ENCODE data around the gene COL20A1.
A peak's percentile ranks its signal among the peaks of the same experiment; 100 is the strongest.

The COL20A1 gene

DNA sequence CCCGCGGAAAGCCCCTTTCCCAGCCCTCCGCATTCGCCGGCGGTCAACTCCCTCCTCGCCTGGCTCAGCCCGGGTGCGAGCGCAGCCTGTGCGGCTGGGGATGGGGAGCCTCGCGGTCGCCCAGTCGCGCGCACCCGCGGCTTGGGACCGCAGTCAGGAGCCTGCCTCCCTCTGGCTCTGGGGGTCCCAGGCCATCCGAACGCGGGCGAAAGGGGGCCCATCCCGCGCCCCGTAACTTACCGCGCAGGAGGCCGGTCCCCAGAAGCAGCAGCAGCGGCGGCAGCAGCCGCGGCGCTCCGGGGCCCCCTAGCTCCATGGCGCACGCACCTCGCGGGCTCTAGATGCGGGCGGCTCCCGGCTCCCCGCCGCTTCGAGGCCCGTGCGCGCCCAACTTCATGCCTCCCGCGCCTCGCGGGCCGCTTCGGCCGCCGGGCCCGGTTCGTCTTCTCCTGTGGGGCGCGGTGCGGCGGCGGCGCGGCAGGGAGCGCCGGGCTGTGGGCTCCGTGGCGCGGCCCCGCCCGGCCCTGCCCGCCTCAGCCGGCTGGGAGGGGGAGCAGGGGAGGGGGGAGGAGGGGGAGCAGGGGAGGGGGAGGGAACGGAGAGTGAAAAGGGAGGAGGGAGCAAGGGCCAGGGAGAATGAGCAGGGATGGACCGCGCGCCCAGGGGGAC, 68.0 kb downstream of the COL20A1 start, which contains the start of gene CHRNA4:
CHRNA4 (minus strand) TSS at position 500 of the 669 bp plus-strand sequence; CDS start at position 316, 184 bp downstream.
- no peak for DNase-seq (ENCODE audit: low spot score)

DNA sequence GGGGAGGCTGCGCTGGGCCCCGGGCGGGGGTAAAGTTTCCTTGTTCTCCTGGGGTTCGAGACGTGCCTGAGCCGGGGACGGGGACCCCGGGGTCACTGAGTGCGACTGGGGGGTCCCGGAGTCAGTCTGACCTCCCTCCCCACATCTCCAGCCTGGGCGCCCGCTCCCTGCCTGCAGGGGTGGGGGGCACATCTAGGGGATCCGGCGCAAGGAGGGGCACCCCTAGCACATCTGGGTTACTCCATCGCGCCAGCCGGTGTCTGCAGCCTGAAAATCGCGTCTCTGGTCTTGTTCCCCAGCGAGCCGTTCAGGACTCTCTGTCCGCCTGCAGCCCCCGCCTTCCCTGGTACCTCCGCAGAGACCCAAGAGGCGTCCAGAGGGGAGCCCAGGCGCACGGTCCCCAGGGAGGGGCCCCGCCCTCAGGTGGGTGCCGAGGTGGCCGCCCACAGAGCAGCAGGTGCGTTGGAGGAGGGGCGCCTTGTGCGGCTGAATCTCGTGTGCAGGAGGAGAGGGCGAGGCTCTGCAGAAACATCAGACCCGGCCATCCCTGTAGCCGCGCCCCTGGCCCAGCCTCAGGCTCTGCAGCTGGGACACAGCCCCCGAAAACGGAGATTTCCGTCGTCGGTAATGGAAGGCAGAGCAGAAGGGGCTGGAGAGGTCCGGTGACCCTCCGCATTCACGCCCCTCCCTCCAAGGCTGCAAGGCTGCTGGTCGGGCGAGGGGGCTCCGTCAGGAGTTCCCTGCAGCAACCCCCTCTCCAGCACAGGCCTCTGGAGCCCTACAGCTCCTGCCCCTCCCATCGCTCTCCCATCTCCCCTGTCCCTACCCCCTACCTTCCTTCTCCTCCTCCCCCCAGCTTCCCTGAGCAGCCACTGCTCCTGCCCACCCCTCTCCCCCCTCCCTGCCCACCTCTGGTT, 68.8 kb downstream of the COL20A1 start:
- DNase-seq (ENCODE audit: low spot score): no peak

DNA sequence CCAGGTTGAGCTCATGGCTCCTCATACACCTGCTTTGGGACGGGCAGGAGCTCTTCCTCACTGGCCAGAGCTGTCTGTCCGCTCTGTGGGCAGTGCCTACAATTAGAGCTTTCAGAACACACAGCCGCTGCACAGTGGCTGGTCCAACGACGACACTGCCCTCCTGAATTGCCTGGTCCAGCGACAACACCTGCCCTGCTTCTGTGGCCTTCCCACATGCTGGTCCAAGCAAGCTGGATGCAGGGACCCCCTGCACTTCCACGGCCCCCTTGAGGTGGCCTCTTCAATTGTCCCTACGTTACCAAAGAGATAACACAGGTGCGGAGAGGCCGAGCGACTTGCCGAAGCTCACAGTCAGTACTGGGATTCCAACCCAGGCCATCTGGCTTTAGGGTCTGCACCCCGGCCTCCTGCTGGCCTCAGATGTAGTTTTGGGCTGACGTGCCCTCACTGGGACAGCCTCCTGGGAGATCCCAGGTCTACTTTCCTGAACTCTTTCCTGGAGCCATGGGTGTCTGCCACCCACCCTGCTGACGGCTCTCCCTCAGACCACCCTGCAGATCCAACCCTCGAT, 69.5 kb downstream of the COL20A1 start:
- no peak for DNase-seq (ENCODE audit: low spot score)

DNA sequence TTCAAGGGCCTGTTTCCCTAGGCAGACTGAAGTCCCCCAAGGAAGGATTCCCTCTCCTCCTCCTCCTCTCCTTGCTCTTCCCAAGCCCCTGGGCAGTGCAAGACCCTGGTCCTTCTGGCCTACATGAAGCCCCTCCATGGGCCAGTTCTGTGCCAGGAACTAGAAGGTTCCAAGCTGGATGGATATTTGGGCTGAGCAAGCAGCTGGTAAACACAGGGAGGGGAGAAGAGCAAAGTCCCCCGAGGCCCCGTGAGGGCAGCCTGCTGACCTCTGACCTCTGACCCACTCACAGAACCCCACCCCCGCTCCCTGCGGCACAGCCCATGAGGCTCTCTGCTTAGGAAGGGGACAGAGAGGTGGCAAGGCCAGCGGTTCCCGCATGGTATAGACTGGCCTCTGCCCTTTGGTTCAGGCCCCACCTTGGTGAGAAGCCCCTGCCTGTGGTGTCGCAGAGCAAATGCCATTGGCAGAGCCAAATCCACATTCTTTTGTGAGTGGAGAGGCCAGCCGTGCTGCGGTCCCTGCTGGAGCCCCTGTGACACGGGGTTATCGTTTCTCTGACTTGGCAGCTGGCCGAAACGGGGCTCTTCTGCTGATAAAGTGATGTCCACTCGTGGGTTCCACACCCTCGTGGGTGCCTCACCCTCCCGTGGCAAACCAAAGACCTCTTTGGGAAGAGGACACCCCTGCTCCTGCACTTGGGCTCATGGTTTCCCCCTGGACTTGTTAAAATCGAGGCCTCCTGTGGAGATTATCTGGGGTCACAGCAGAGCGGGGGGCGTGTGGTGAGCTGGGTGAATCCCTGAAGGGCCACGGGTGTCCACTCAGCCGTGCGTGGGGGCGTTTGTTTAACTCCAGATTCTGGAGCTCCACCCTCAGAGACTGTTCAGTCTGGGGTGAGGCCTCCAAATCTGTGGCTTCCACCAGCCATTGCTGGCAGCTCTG, 70.3 kb downstream of the COL20A1 start:
- no peak for DNase-seq (ENCODE audit: low spot score)

DNA sequence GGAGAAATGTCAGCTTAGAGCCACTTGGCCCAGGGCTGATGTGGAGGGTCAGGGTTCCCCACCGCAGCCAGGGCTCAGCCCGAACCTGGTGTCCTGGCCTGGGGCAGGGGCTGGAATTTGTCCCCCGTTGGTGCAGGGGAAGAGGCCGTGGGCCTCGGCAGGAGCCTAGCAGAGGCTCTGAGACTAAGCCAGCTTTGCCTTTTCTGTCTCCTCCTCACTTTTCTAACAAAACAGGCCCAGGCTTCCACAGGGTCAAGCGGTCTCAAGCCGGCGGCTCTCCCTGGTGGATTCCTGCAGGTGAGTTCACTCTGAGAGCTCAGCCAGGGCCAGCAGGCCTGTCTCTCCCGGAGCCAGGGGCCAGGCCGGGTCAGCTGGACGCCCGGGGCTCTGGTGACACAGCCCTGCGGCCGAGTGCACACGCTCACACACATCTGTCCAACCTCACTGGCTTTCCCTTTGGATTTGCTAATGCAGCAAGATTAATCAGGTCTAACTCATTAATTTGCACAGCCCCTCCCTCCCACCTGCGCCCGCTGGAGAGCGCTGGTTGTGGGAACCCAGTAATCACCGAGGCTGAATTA, 71.1 kb downstream of the COL20A1 start:
- DNase-seq (ENCODE audit: low spot score): no peak

DNA sequence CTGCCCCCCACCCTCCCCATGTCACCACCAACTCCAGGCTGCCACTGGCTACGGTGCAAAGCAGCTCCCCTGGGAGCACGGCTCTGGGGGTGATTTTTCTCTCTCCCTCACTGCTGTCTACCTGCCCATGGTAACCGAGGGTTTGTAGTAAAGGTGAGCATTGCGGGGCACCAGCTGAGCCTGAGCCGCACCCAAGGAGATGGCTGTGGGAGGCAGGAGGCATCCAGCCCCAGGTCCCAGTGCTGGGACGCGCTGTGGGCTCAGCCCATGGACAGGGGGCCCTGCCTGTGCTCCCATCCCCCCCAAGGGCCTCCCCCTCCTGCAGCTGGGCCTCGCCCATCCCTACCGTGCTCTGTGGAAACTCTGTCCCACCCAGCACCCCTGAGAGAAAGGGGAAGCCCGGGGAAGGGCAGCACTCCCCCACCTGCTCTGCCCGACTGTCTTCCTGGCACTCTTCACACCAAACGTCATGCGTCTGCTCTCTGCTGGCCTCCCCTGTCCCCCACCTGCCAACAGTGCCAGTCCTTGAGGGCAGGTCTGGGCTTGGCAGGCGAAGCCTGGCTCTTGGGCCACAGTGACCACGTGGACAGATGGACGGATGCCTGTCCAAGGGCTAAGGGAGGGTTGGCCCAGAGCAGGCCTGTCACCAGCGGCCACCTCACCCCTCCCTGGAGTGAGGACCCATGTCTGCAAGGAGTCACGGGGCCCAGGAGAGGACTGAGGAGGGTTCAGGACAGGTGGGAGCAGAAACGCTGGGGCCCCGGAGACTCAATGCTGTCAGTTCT, 72.0 kb downstream of the COL20A1 start:
- DNase-seq (ENCODE audit: low spot score): no peak

DNA sequence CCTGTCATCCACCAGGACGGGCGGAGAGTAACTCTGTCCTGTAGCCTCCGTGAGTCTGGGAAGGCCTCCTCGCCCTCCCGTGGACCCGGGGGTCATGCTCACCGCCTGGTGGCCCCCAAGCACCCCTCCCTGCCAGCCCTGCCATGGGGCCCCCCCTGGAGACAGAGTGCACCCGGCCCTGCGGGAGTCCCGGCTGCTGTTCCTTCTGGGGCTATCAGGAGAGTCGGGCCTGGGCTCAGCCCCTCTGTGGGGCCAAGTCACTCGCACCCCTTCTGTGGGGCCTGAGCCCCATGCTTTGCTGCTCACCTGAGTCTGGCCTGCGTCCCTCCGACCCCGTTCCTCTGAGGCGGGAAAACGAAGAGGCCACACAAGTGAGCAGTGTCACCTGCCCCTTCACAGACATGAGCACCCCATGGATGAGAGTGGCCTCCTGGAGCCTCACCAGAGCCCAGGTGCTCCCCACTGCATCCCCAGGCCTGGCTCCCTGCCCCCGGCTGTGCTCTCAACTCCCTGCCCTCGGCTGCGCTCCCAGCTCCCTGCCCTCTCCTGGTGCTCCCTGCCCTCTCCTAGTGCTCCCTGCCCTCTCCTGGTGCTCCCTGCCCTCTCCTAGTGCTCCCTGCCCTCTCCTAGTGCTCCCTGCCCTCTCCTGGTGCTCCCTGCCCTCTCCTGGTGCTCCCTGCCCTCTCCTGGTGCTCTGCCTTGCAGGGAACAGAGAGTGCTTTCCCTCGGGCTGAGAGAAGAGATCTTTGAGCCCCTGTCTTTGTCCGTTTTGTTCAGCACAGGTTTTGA, 72.8 kb downstream of the COL20A1 start:
- DNase-seq (ENCODE audit: low spot score): no peak

DNA sequence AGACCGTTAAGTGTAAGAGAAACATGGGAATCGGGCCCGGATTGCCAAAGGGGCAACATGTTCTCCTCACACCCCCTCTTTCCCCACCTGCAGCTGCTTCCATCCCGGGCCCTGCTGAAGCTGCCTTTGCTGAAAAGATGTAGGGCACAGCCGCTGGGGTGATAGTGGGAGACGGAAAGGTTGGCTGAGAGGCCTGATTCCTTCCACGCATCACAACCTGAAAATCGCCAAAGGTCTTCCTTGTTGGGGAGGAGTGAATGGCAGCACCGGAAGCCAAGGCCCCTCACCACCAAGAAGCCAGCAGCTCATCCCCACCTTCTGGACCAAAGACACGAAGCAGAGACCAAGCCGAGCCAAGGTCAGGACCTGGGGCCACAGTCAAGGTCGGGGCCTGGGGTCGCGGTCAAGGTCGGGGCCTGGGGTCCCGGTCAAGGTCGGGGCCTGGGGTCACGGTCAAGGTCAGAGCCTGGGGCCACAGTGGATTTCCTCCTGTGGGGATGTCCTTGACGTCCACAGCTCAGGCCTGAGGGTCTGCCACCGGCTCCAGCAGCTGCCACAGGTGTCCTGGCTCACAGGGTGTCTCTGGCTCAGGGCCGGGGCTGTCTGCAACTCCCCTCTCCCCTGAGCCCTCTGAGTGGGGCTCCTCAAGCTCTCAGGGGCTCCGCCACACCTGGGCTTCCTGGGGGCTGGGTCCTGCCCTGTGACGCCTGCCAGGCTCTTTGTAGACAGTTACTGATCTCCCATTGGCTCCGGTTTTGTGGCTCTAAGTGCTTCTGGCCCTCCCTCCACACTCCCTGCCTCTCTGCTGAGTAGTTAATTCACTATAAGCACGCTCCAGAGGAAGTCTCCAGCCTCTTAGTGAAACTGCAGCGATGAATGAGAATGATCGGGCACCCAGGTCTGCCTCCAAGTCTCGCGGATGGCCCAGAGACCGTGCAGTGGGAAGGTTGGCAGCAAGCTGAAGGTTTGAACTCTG, 73.7 kb downstream of the COL20A1 start:
- peak; percentile 56 for DNase-seq (ENCODE audit: low spot score)

DNA sequence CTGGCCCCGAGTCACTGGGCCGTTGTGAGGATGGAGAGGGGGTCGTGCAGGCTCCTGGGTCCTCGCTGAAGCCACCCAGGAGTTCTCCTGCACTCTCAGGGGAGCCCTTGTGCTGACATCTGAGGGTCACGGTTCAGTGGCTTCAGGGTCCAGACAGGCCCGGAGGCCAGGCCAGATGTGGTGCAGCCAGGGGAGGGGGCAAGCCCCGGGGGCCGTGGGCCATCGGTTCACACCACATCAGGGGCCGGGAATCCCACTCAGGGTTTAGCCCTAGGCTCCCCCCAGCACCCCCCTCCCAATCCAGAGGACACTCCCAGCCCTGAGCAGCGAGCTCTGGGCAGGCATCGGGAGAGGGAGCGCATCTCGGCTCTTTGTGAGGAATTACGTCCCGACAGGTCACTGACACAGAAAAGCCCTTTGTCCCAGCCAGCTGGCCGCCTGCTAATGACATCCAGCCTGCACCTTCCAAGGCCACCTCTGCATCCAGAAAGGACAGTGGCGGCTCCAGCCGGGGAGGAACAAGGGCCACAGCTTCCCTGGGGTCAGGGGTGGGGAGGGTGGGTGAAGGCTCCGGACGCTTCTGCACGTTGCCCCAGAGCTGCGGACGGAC, 74.6 kb downstream of the COL20A1 start:
- DNase-seq (ENCODE audit: low spot score): no peak

DNA sequence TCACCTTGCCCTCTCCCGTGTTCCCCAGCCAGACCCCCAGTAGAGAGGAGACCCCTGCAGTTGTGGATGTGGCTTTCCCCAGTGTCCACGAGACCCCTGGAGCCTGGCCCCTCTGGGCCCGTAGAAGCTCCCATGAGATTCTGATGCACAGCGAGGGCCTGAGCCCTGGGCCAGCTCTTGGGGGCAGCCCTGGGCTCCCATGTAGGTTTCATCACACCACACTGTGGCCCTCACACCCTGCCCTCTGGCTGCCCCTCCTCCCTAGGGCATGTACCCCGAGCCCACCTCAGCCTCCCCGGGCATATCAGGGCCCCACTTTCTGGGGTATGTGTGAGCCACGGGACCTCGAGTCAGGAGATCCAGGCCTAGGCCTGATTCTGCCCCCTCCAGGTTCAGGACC, 75.2 kb downstream of the COL20A1 start:
- no peak for DNase-seq (ENCODE audit: low spot score)

DNA sequence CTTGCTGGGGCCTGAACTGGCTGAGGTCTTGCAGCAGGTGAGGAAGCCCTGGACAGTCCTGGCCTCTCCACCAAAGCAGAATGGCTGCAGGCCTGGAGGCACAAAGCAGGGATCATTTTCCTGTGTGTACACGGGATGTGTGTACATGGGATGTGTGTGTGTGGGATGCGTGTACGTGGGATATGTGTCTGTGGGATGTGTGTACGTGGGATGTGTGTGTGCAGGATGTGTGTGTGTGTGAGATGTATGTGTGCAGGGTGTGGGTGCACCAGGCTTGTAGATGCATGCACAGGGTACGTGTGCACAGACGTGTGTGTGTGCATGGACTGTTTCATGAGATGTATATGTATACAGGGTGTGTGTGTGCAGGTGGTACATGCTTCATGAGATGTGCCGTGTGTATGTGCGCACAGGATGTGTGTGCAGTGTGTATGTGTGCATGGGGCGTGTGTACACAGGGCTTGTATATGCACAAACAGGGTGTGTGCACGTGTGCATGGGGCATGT, 76.1 kb downstream of the COL20A1 start:
- no peak for DNase-seq (ENCODE audit: low spot score)

DNA sequence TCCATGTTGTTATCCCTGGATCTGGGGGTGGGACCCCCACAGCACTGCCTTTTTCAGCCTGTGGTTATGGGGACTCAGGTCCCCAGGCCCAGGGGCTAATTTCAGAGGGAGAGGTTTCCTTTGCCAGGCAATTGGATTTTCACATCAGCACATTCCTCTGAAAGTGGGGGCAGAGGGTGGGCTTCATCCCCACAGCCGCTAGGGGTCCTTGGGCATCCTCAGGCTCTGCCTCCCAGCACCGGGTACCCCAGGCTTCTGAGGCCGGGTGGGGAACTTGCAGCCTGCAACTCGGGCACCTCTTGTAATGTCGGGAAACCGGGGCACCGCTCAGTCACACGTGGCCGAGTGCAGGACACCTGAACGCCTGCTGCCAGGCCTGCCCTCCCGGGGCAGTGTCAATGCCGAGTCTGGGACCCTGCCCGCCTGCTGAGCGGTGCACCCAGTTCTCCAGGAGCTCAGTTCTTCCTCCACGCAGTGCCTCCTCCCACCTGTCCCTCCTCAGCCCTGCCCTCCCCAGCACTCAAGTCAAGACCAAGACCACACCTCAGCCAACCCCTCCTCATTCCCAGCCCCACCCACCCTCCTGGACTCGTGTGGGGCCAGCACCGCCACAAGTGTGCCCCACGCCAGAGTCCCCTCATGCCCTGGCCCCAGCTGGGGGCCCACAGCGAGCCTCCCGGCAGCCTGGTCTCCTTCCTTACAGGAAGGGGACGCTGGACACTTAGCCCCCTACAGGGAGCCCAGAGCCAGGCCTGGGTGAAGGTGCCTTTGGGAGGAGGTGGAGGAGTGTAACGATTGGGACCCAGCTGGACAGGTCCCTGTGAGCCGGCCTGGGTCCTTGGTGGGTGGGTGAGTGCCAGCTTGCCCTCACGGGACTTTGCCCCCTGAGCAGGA, 77.0 kb downstream of the COL20A1 start:
- DNase-seq (ENCODE audit: low spot score): no peak

DNA sequence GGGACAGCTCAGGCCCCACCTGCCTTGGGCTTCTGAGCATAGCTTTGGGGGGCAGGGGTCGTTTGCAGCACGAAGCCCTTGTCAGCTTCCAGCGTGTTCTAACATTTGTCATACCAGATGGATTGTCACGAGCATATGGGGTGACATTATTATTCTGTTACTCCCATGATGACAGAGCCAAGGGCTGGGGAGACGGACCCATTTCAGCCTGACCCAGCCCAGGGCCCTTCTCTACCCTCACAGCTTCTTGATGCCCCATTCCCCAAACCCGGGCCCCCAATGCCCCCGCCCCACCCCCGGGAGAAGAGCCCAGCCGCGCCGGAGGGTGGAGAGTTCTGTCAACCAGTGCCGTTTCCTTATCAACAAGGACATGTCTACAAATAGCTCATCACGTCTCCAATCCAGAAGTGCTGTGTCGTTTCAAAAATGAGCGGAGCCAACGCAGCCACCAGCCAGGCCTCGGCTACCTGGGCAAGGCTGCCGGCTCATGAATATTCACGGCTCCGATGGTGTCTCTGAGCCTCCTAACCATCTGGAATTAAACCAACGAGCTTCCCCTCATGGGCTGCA, 77.7 kb downstream of the COL20A1 start:
- DNase-seq (ENCODE audit: low spot score): no peak

DNA sequence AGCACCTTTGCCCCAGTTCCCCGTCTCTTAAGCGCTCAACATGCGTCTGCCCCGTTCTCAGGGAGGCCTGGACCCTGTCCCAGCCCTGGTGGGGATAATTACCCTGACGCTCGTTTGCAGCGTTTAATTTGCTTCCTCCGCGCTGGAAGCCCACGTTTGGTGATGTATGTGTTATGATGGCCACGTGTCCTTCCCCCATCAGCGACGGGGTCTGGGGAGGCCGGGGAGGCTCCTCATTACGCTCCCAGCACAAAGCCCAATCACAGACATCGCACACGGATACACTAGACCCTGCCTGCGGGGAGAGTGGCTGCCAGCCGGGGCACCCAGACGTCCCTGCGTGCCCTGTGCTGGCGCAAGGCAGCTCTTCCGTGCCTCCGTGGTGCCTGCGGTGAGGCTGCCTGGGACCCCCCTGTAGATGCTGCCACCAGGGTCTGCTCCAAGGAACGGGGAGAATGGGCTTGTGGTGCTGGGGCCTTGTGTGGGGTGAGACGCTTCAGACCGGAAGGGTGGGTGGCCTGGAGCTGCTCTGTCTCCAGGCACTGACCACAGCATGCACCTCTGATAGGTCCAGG, 78.4 kb downstream of the COL20A1 start:
- DNase-seq (ENCODE audit: low spot score): no peak

DNA sequence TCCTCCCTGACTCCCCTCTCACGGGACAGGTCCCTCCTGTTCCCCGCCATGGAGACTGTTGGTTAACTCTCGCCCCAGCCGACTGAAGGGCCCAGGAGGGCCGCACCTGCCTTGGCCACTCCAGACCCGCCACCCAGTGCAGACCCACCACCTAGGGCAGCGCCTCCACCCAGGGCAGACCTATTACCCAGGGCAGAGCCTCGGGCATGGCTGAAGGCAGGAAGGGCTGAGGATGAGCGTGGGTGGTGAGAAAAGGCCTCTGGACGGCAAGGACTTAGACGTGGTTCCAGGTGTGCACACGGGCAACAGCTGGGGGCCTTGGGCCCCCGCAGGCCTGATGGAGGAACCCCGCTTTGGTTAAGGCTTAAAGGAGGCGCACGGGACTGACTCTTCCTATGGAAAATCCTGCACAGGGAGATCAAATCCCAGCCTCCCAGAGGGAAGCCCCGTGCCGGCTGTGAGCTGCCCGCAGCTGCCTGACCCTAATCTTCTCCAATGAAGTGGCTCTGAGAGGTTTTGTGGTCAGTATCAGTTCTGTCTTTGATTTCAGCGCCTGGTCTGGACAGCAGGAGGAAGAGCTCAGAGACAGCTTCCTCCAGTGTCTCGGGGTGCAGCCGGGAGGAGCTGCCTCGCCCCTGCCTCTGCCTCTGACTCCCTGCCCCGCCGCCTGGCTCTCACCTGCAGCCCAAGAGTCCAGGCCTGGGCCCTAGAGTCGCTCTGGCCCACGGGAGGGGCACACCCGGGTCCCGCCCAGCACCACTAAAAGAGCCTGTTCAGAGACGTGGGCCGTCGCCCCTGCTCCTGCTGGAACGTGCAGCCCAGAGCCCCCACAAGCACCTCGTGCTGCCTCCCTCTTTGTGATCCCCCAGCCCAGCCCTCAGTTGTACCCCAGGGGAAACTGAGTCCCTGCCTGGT, 80.2 kb downstream of the COL20A1 start:
- DNase-seq (ENCODE audit: low spot score): no peak
